Effector memory CD8-positive, alpha-beta T cell (primary cell): ENCODE measurements around the gene ZNF350.
"Not testable (repeated sequence)": the region's sequence is repeated elsewhere in the genome, so short reads cannot be mapped to it uniquely, and the experiment has no call there.

ENCODE experiments used
- ATAC-seq: fragments of 150-1000 bp; cut with Tn5 transposase; replicated peaks from 2 replicates; pipeline ENCODE4 v1.10.0; 2021; ENCODE audit warnings: mild to moderate bottlenecking, moderate library complexity
- DNase-seq, 3 experiments: peaks; one replicate each; pipeline ENCODE4 v3.0.0; 2021
- H3K27ac Mint-ChIP-seq, 2 donors: one replicate each; pipeline ENCODE4 v1.8.0; 2022; ENCODE audit warnings: mild to moderate bottlenecking in 2 of 2, mixed read lengths in 2 of 2, moderate library complexity in 2 of 2
- H3K27me3 Mint-ChIP-seq, 2 donors: one replicate each; pipeline ENCODE4 v1.8.0; 2022; ENCODE audit warnings: mixed read lengths in 2 of 2
- H3K36me3 Mint-ChIP-seq: one replicate; pipeline ENCODE4 v1.8.0; 2022; ENCODE audit warnings: mild to moderate bottlenecking, moderate library complexity, mixed read lengths; ENCODE audit not compliant: insufficient read depth
- H3K4me1 Mint-ChIP-seq, 2 donors: one replicate each; pipeline ENCODE4 v1.8.0; 2022; ENCODE audit warnings: low read depth in 2 of 2, mixed read lengths in 2 of 2
- H3K4me3 Mint-ChIP-seq, 2 donors: one replicate each; pipeline ENCODE4 v1.8.0; 2022; ENCODE audit warnings: mild to moderate bottlenecking in 2 of 2, mixed read lengths in 2 of 2, moderate library complexity in 2 of 2
- H3K9me3 Mint-ChIP-seq, 2 donors: one replicate each; pipeline ENCODE4 v1.8.0; 2022; ENCODE audit warnings: mixed read lengths in 2 of 2

Gene ZNF350

GRCh38 chr19:51957846-51958245 is 28.8 kb downstream of the ZNF350 start:
- H3K27ac Mint-ChIP-seq, ATAC-seq, H3K4me3 Mint-ChIP-seq, H3K4me1 Mint-ChIP-seq, H3K36me3 Mint-ChIP-seq, H3K27me3 Mint-ChIP-seq, DNase-seq: not testable (repeated sequence)
- H3K9me3 Mint-ChIP-seq = peaks cover 19 to 38% of the 10 kb centered on the region in 2 donors

- Mint-ChIP-seq H3K36me3 (peaks cover 8% of the 10 kb centered on the region), H3K27ac (no peak overlapping the region), H3K9me3 (peaks cover 27 to 30% of the 10 kb centered on the region in 2 donors), H3K27me3 (no peaks in the 10 kb centered on the region), H3K4me1 (no peaks in the 10 kb centered on the region), H3K4me3 (no peak overlapping the region)
- DNase-seq = no peak
- no peak for ATAC-seq
Observed at GRCh38 chr19:51948975-51949374, 37.7 kb downstream of the ZNF350 start.

- peaks cover 29 to 38% of the 10 kb centered on the region in 2 donors for H3K9me3 Mint-ChIP-seq
- no peaks in the 10 kb centered on the region for H3K27me3 Mint-ChIP-seq
Observed at GRCh38 chr19:51946602-51947001, 40.0 kb downstream of the ZNF350 start.

GRCh38 chr19:51944798-51945552 is 41.7 kb downstream of the ZNF350 start:
- peaks cover 46% of the 10 kb centered on the region for H3K36me3 Mint-ChIP-seq
- peaks cover 34 to 39% of the 10 kb centered on the region in 2 donors for H3K9me3 Mint-ChIP-seq
- DNase-seq = no peak
- H3K27me3 Mint-ChIP-seq = no peaks in the 10 kb centered on the region
- ATAC-seq = no peak
- H3K27ac Mint-ChIP-seq = no peak overlapping the region
- H3K4me3 Mint-ChIP-seq = no peak overlapping the region
- H3K4me1 Mint-ChIP-seq = peaks cover 0 to 2% of the 10 kb centered on the region in 2 donors

More at GRCh38 chr19:51946602-51947001, 40.0 kb downstream of the ZNF350 start:
- no peak for ATAC-seq
- no peak for DNase-seq
- peaks cover 0 to 2% of the 10 kb centered on the region in 2 donors for H3K4me1 Mint-ChIP-seq
- no peak overlapping the region for H3K4me3 Mint-ChIP-seq
- H3K27ac Mint-ChIP-seq = no peak overlapping the region
- H3K36me3 Mint-ChIP-seq = peaks cover 32% of the 10 kb centered on the region

- H3K36me3 Mint-ChIP-seq = peaks cover 71% of the 10 kb centered on the region
- H3K9me3 Mint-ChIP-seq = peaks cover 22 to 23% of the 10 kb centered on the region in 2 donors
- no peak overlapping the region for H3K27ac Mint-ChIP-seq
- H3K4me3 Mint-ChIP-seq = no peak overlapping the region
- no peaks in the 10 kb centered on the region for H3K27me3 Mint-ChIP-seq
- H3K4me1 Mint-ChIP-seq = peaks cover 2 to 3% of the 10 kb centered on the region in 2 donors
- no peak for ATAC-seq
- DNase-seq = no peak
Observed at GRCh38 chr19:51938936-51939335, 47.7 kb downstream of the ZNF350 start.

- peaks cover 8 to 19% of the 10 kb centered on the region in 2 donors for H3K9me3 Mint-ChIP-seq
Observed at GRCh38 chr19:51931921-51932320, 54.7 kb downstream of the ZNF350 start.

GRCh38 chr19:51927859-51928258 is 58.8 kb downstream of the ZNF350 start:
- peaks cover 23% of the 10 kb centered on the region for H3K36me3 Mint-ChIP-seq
- H3K27me3 Mint-ChIP-seq = no peaks in the 10 kb centered on the region
- DNase-seq (no peak), ATAC-seq (no peak)
- H3K4me3 Mint-ChIP-seq = peak overlapping the region; percentile 99 to 100
- peaks cover 15 to 35% of the 10 kb centered on the region in 2 donors for H3K9me3 Mint-ChIP-seq
- peak overlapping the region; percentile 96 to 98 for H3K27ac Mint-ChIP-seq
- H3K4me1 Mint-ChIP-seq = peaks cover 21 to 34% of the 10 kb centered on the region in 2 donors

More at GRCh38 chr19:51931921-51932320, 54.7 kb downstream of the ZNF350 start:
- Mint-ChIP-seq H3K4me3 (no peak overlapping the region), H3K36me3 (peaks cover 44% of the 10 kb centered on the region), H3K27me3 (no peaks in the 10 kb centered on the region), H3K4me1 (peaks cover 15 to 28% of the 10 kb centered on the region in 2 donors), H3K27ac (no peak overlapping the region)
- DNase-seq (no peak), ATAC-seq (no peak)

- Mint-ChIP-seq H3K4me3 (peak within 1 kb of the TSS; percentile 99 to 100), H3K27me3 (no peaks in the 10 kb centered on the region), H3K4me1 (peaks cover 21 to 34% of the 10 kb centered on the region in 2 donors), H3K36me3 (peaks cover 15% of the 10 kb centered on the region), H3K9me3 (peaks cover 15 to 37% of the 10 kb centered on the region in 2 donors), H3K27ac (peak within 1 kb of the TSS; percentile 96 to 98)
- DNase-seq (peak; percentile 74 to 81 (median 78)), ATAC-seq (peak; percentile 86)
Observed at GRCh38 chr19:51926784-51927741, 59.6 kb downstream of the ZNF350 start, which contains the start of gene ZNF613. TSS of gene ZNF613 (plus strand) at chr19:51927472. CDS start at chr19:51936221, 8,749 bp downstream.

- ATAC-seq = no peak
- Mint-ChIP-seq H3K9me3 (peaks cover 11 to 34% of the 10 kb centered on the region in 2 donors), H3K4me3 (peak overlapping the region; percentile 99 to 100)
Observed at GRCh38 chr19:51926426-51926783, 60.2 kb downstream of the ZNF350 start.

GRCh38 chr19:51921949-51922348 is 64.7 kb downstream of the ZNF350 start:
- H3K4me3 Mint-ChIP-seq = no peak overlapping the region
- DNase-seq (no peak), ATAC-seq (no peak)
- H3K4me1 Mint-ChIP-seq = peaks cover 6 to 7% of the 10 kb centered on the region in 2 donors
- no peak overlapping the region for H3K27ac Mint-ChIP-seq
- no peaks in the 10 kb centered on the region for H3K27me3 Mint-ChIP-seq
- H3K36me3 Mint-ChIP-seq = no peaks in the 10 kb centered on the region
- peaks cover 14 to 37% of the 10 kb centered on the region in 2 donors for H3K9me3 Mint-ChIP-seq

More at GRCh38 chr19:51926426-51926783, 60.2 kb downstream of the ZNF350 start:
- Mint-ChIP-seq H3K4me1 (peaks cover 20 to 34% of the 10 kb centered on the region in 2 donors), H3K36me3 (peaks cover 13% of the 10 kb centered on the region), H3K27me3 (no peaks in the 10 kb centered on the region), H3K27ac (peak overlapping the region; percentile 96 to 98)
- DNase-seq = no peak

GRCh38 chr19:51919606-51920005 is 67.0 kb downstream of the ZNF350 start:
- H3K9me3 Mint-ChIP-seq = peaks cover 20 to 38% of the 10 kb centered on the region in 2 donors
- no peaks in the 10 kb centered on the region for H3K27me3 Mint-ChIP-seq
- no peaks in the 10 kb centered on the region for H3K4me1 Mint-ChIP-seq
- no peak overlapping the region for H3K4me3 Mint-ChIP-seq
- H3K27ac Mint-ChIP-seq = no peak overlapping the region
- no peak for DNase-seq
- ATAC-seq = no peak
- H3K36me3 Mint-ChIP-seq = no peaks in the 10 kb centered on the region

- no peak overlapping the region for H3K4me3 Mint-ChIP-seq
- H3K27ac Mint-ChIP-seq = no peak overlapping the region
- no peaks in the 10 kb centered on the region for H3K4me1 Mint-ChIP-seq
- DNase-seq = no peak
- ATAC-seq = no peak
- no peaks in the 10 kb centered on the region for H3K27me3 Mint-ChIP-seq
- H3K9me3 Mint-ChIP-seq = peaks cover 21 to 45% of the 10 kb centered on the region in 2 donors
- no peaks in the 10 kb centered on the region for H3K36me3 Mint-ChIP-seq
Observed at GRCh38 chr19:51916167-51916566, 70.5 kb downstream of the ZNF350 start.

- Mint-ChIP-seq H3K36me3 (no peaks in the 10 kb centered on the region), H3K9me3 (peaks cover 21 to 38% of the 10 kb centered on the region in 2 donors), H3K4me3 (no peak overlapping the region), H3K27me3 (peaks cover 0 to under 1% of the 10 kb centered on the region in 2 donors), H3K27ac (no peak overlapping the region), H3K4me1 (no peaks in the 10 kb centered on the region)
- ATAC-seq = no peak
- no peak for DNase-seq
Observed at GRCh38 chr19:51915324-51915867, 71.2 kb downstream of the ZNF350 start.
